GM21447 (cell line): ENCODE results near the gene KCNK10.

Experiments used
- ATAC-seq: cut with Tn5 transposase; IDR thresholded peaks from one replicate; pipeline ENCODE4 v1.9.1; 2021; ENCODE audit not compliant: unreplicated experiment

KCNK10 gene

GRCh38 chr14:88232771-88233170 is 90.3 kb downstream of the KCNK10 start:
- no peak for ATAC-seq

DNA sequence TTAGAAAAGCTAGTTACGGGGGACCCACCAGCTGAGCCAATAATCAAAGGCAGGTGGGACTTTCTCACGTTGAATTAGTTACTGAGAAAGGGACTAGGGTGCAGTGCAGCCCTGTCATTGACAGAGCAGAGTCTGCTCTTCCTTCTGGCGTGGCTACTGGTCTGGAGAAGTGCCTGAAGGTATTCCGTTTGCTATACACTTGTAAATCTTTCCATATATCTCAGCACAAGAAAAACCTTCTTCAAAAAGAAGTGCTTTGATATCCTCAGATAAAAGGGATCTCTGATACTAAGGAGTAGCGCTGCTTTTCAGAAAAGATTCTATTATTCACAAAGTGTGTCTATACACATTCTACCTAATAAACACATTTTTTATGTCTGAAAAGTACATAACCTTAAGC is 91.5 kb downstream of the KCNK10 start:
- no peak for ATAC-seq

GRCh38 chr14:88229428-88229827 is 93.6 kb downstream of the KCNK10 start:
- no peak for ATAC-seq

GRCh38 chr14:88228522-88229236 is 94.4 kb downstream of the KCNK10 start:
- no peak for ATAC-seq

- no peak for ATAC-seq
Measured at GRCh38 chr14:88227693-88228092, 95.4 kb downstream of the KCNK10 start.

DNA sequence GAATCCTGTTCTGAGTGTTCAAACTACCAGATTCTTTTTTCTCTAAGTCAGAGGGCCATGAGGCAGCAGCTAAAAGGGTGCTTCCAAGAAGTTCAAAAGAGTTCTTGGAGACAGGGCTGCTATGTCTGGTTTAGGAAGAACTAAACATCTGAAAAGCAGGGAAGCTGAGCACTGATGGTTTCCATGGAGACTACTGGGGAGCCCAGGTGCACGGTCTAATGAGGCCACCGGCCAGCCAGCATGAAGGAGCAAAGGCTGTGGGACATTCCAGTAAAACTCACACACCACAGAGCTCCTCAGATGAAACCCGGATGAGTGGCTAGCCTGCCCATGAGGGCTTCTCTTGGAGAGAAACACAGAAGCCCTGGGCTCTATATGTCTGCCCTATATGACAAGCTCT is 97.3 kb downstream of the KCNK10 start:
- ATAC-seq, result no peak

GRCh38 chr14:88218119-88218915 is 104.8 kb downstream of the KCNK10 start:
- ATAC-seq, result no peak

- ATAC-seq, result no peak
Measured at GRCh38 chr14:88212691-88213090, 110.4 kb downstream of the KCNK10 start.

DNA sequence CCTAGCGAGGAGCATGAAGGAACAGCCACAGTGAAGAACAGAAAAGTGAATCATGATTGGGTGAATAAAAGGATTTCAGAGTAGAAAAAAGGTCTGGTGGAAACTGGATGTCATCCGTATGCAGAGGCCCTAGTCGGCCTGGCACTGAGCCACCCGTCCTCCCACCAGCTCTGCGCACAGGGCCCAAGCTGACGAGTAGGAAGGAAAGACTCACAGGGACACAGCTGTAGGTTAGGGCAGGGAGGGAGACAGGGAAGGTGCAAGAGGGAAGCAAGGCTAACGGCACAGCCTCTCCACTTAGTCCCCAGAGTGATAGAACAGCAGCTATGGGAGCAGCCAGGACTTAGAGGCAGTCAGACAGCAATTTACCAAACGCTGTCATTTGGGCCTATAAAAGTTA is 112.6 kb downstream of the KCNK10 start:
- no peak for ATAC-seq

DNA sequence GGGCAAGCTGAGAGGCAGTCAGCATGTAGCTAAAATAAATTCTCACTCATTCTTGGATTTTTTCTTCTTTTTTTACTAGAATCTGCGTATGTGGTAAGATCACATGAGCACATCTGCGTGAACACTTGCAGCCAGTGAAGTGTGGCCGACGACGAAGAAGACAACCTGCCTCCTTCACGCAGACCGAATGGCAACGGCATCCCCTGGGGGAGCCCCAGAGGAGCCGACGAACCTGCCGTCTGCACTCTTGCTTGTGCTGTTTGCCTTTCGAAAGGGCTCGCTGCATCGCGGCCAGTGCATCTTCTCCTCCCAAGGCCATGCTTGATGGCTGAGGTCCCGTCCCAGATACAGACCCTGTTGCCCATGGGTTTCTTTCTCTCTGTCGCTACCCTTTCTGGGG is 113.8 kb downstream of the KCNK10 start:
- no peak for ATAC-seq

- no peak for ATAC-seq
Measured at GRCh38 chr14:88208858-88209257, 114.2 kb downstream of the KCNK10 start.

GRCh38 chr14:88204221-88204620 is 118.8 kb downstream of the KCNK10 start:
- no peak for ATAC-seq

GRCh38 chr14:88203291-88203690 is 119.8 kb downstream of the KCNK10 start:
- ATAC-seq, result no peak

DNA sequence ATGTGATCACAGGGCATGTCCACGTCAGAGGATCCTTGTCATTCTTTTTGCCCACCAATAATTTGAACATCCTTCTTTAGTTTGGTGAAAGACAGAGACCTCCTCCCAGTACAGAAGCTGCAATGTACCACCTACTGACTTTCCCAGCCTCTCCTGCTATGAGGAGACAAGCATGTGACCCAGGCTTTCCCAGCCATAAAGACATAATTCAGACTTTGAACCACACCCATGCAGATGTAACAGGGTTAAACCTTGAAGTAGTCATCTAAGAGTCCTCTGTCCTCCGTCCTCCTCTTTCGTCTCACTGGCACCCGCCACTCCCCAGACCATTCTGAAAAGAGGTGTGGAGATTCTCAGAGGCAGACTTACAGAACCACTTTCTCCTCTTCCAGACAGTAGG is 120.8 kb downstream of the KCNK10 start:
- ATAC-seq, result no peak

DNA sequence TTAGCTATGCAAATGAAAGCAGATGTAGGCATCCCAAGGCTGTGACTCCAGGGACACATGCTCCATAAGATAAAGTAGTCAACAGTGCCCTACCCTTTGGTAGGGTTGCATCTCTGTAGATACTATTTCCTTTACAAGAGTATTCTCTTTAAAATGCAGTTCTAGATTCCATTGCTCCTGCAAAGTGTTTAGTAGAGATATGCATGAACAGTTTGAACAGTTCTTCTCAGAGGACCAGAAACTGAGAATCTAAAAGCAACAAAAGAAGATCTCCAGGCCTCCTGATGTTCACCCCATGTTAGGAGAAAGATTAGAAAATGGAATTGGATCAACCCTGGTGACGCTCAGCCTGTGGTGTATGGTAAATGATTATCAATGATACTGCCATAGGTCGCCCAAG is 121.2 kb downstream of the KCNK10 start:
- ATAC-seq, result no peak

GRCh38 chr14:88199882-88200281 is 123.2 kb downstream of the KCNK10 start:
- no peak for ATAC-seq

DNA sequence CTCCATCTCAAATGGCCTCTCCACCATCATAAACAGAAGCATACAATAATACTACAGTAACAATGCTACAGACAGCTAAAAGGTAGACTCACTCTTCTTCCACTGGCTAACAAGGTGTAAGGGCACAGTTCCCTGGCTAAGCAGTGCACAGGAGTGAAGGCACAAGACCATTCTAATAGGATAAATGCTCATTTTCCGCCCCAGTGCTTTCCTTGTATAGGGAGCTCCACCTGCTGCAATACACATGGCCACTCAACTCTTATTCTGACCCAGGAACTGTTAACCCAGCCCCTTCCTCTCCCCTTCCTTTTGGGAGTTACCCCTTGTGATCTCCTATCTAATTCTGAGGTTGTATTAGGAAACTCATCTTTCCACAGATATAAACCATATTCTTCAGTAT is 124.6 kb downstream of the KCNK10 start:
- ATAC-seq, result no peak

GRCh38 chr14:88196925-88197324 is 126.1 kb downstream of the KCNK10 start:
- ATAC-seq, result no peak

- no peak for ATAC-seq
Measured at GRCh38 chr14:88196116-88196890, 126.8 kb downstream of the KCNK10 start.

- ATAC-seq, result no peak
Measured at GRCh38 chr14:88195676-88196075, 127.4 kb downstream of the KCNK10 start.

DNA sequence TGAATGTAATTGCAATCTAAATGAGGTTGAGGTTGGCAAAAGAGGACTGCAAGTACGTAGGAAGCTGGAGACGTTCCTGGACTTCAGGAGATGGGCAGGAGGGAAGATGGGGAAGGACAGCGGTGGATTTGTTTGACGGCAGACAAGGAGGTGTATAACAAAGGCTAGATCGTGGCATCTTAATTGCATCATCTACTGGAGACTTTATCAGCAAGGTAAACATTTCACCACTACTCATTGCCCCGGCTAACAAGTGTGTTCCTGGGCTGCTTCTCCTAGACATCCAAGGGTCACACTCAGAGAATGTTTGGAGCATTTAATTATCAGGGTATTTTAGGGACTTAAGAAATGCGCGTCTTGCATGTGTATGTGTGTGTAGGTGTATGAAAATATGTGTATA is 128.5 kb downstream of the KCNK10 start:
- ATAC-seq, result no peak

DNA sequence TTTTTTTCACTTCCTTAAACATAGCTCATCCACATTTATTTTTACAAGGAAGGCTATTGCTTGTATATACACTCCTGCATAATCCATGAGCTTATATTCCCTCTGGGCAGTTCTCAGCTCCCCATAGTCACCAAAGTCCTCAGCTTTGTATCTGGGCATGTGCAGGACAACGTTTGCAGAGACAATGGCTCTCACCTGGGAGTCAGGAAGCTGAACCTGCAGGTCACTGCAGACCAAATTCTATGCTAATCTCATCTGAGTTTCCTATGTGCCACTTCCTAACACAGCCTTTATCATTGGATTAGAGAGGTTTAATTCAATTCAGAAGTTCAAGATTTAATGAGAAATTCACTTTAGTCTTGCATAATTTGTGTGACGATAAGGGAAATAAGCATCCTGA is 131.5 kb downstream of the KCNK10 start:
- no peak for ATAC-seq
